ENCODE measurements around the gene GOSR2. TPM values are rescaled to one million over a fixed set of nuclear protein-coding genes. Genes with fewer than 3 reads are reported as not detected.

Gene GOSR2
- total and polyA plus RNA-seq, 9 of the 15 experiments (the other 6 are each of a cell fraction or from before 2014, with no cell fraction given): 32.7 to 96.3 (median 48.9) TPM

- no peaks in the 10 kb centered on the region for H3K79me2 ChIP-seq (ENCODE audit: control insufficient read depth, insufficient read depth, low read length)
- in situ Hi-C loops (cut with MboI) (no loop called here), intact Hi-C loops (cut with micrococcal nuclease) (no loop called here)
- BruUV-seq (replicated peaks): no TSS peak
- POLR2A ChIA-PET: interaction anchor here (0.5 to 1.2 kb wide), 3 partner anchors 12 to 91 kb away, joined by 4 to 7 read pairs (median 6); no protein-coding TSS in a partner anchor
- peak overlapping the region in 1 of 2 experiments; percentile 74; a peak in 1 of 4 replicates for H3K9ac ChIP-seq (ENCODE audit: insufficient read depth in 1 of 2, low read depth in 2 of 2, low read length in 2 of 2)
- CTCF ChIA-PET (ENCODE audit: low intra/inter-chr PET ratio): no interaction called here
- DNase-seq (ENCODE audit: extremely low read depth in 1 of 4, low spot score in 3 of 4) (peak in 2 of 4 experiments; percentile 41 to 47), ATAC-seq (peak; percentile 36; the same call in 2 of the 3 replicates), FAIRE-seq (no peak)
- H3K4me2 ChIP-seq (ENCODE audit: insufficient read depth, low read length): no peak overlapping the region
- H3K4me1 ChIP-seq (replicated peaks in 1 of 2; ENCODE audit: control insufficient read depth in 2 of 2, insufficient read depth in 2 of 2, low read length in 2 of 2): peaks cover 16 to 19% of the 10 kb centered on the region in 2 experiments; a peak in 4 of 5 replicates
- H3K4me3 ChIP-seq: no peak overlapping the region
- H4K20me1 ChIP-seq (replicated peaks; ENCODE audit: control insufficient read depth, insufficient read depth, low read length): peaks cover 10% of the 10 kb centered on the region; the same call in 1 of the 2 replicates
- no peak overlapping the region for H2AFZ ChIP-seq (ENCODE audit: low read depth, low read length)
- H3K27me3 ChIP-seq (ENCODE audit: control insufficient read depth in 2 of 2, insufficient read depth in 2 of 2, low read length in 2 of 2): peaks cover 39 to 70% of the 10 kb centered on the region in 2 experiments
- 8% methylated on average over 13 of the region's 13 CpGs for WGBS (ENCODE audit: insufficient coverage, low coverage, missing lambda C conversion rate)
- H3K9me1 ChIP-seq (ENCODE audit: control insufficient read depth, insufficient read depth, low read length): no peaks in the 10 kb centered on the region
- no peaks in the 10 kb centered on the region for H3K9me3 ChIP-seq (replicated peaks; ENCODE audit: control insufficient read depth, insufficient read depth, low read depth, low read length)
- no peak overlapping the region for H3K27ac ChIP-seq (ENCODE audit: extremely low read depth, low read depth, low read length)
- no peaks in the 10 kb centered on the region for H3K36me3 ChIP-seq (ENCODE audit: control insufficient read depth, insufficient read depth, low read length)
- TF ChIP-seq SMARCA5 (IDR thresholded peaks at IDR 0.05): no peak
- no peak for TF ChIP-seq ZBED1 (IDR thresholded peaks at IDR 0.05)
- no peak for TF ChIP-seq PBX2 (CRISPR knock-in tag; IDR thresholded peaks at IDR 0.05; ENCODE audit: low read depth)
- 0 out of 2 replicates have a peak, but pooled peaks have one; percentile 13 for TF ChIP-seq PBX2 (tag; conservative IDR thresholded peaks at IDR 0.05; ENCODE audit: low read depth)
- TF ChIP-seq MLLT1 (IDR thresholded peaks at IDR 0.05): 0 out of 4 replicates have a peak, but pooled peaks of 1 of the 2 experiments have one; percentile 30
- no peak for TF ChIP-seq ZNF311 (CRISPR knock-in tag; IDR thresholded peaks at IDR 0.05)
- TF ChIP-seq ZNF699 (CRISPR knock-in tag; IDR thresholded peaks at IDR 0.05; ENCODE audit: insufficient replicate concordance): no peak
- TF ChIP-seq ETV6 (IDR thresholded peaks at IDR 0.05; ENCODE audit: borderline replicate concordance in 1 of 2, low read depth in 2 of 2, low read length in 1 of 2): no peak
- TF ChIP-seq ETV6 (CRISPR knock-in tag; IDR thresholded peaks at IDR 0.05; ENCODE audit: borderline replicate concordance): no peak
- TF ChIP-seq YY1 (IDR thresholded peaks at IDR 0.05; ENCODE audit: borderline replicate concordance in 1 of 3, control insufficient read depth in 1 of 3, extremely low read depth in 1 of 3, insufficient read depth in 3 of 3, insufficient read length in 1 of 3, insufficient replicate concordance in 2 of 3, low read depth in 1 of 3, low read length in 2 of 3): no peak
- no peak for TF ChIP-seq TAL1 (IDR thresholded peaks at IDR 0.05)
- TF ChIP-seq ZNF77 (CRISPR knock-in tag; IDR thresholded peaks at IDR 0.05): no peak
- peak; percentile 37; the same call in 1 of the 2 replicates for TF ChIP-seq PKNOX1 (IDR thresholded peaks at IDR 0.05)
- no peak for TF ChIP-seq KAT8 (IDR thresholded peaks at IDR 0.05; ENCODE audit: low read depth)
- peak; percentile 98 for TF ChIP-seq ZNF263 (CRISPR knock-in tag; IDR thresholded peaks at IDR 0.05; ENCODE audit: borderline replicate concordance)
- no peak for TF ChIP-seq TRIM24 (IDR thresholded peaks at IDR 0.05)
- TF ChIP-seq LCOR (CRISPR knock-in tag; IDR thresholded peaks at IDR 0.05): no peak
- TF ChIP-seq SUPT5H (IDR thresholded peaks at IDR 0.05): no peak
- TF ChIP-seq RCOR1 (IDR thresholded peaks at IDR 0.05; ENCODE audit: borderline replicate concordance in 1 of 2, low read depth in 2 of 2, low read length in 2 of 2): 0 out of 4 replicates have a peak, but pooled peaks of 1 of the 2 experiments have one; percentile 16
These were observed 32.9 kb upstream of the GOSR2 start for GRCh38 chr17:46889992-46890564.
